ENCODE results near the gene ADARB2. TPM values are rescaled to one million over a fixed set of nuclear protein-coding genes. Genes with fewer than 3 reads are reported as not detected.

The ADARB2 gene
- total RNA-seq, 1 donor from 2014 or later = under 0.01 TPM

GRCh38 chr10:1690086-1690485, 47.2 kb downstream of the ADARB2 start:
- Histone ChIP-seq H3K9ac (ENCODE audit: low read depth in 1 of 3, low read length in 3 of 3) (no peak overlapping the region), H3K27me3 (ENCODE audit: control insufficient read depth in 3 of 3, insufficient read depth in 3 of 3, low read length in 3 of 3) (peaks cover 0 to 16% (median 0%) of the 10 kb centered on the region in 3 donors), H3K4me1 (ENCODE audit: control insufficient read depth in 3 of 3, insufficient read depth in 3 of 3, low read length in 3 of 3) (no peaks in the 10 kb centered on the region), H3K27ac (ENCODE audit: low read depth, low read length) (no peak overlapping the region), H3K36me3 (ENCODE audit: control insufficient read depth in 3 of 3, insufficient read depth in 3 of 3, low read length in 3 of 3) (no peaks in the 10 kb centered on the region), H3K9me3 (ENCODE audit: control insufficient read depth in 3 of 3, low read length in 3 of 3) (no peaks in the 10 kb centered on the region), H3K4me3 (ENCODE audit: low read length in 3 of 3) (no peak overlapping the region)

DNA sequence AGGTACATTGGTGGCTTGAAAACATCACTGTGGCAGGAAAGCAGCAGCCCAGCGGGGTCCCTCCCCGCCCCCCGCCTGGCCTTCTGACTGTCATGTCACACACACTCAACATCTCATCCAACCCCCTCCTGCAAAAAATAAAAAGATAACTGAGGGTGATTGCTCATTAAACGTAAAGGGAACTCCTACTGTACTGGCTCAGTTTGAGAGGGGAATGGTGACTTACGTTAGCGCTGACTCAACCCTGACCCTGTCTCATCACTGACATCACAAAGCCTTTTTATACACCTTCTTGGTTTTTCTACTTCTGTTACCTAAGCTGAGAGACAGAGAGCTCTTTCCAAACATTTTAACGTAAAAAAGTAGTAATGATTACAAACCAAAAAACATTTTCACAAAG, 48.8 kb downstream of the ADARB2 start:
- no peak overlapping the region for H3K27ac ChIP-seq (ENCODE audit: low read depth, low read length)
- peaks cover 0 to 16% (median 0%) of the 10 kb centered on the region in 3 donors for H3K27me3 ChIP-seq (ENCODE audit: control insufficient read depth in 3 of 3, insufficient read depth in 3 of 3, low read length in 3 of 3)
- no peaks in the 10 kb centered on the region for H3K4me1 ChIP-seq (ENCODE audit: control insufficient read depth in 3 of 3, insufficient read depth in 3 of 3, low read length in 3 of 3)
- H3K36me3 ChIP-seq (ENCODE audit: control insufficient read depth in 3 of 3, insufficient read depth in 3 of 3, low read length in 3 of 3) = no peaks in the 10 kb centered on the region
- no peaks in the 10 kb centered on the region for H3K9me3 ChIP-seq (ENCODE audit: control insufficient read depth in 3 of 3, low read length in 3 of 3)
- H3K4me3 ChIP-seq (ENCODE audit: low read length in 3 of 3) = no peak overlapping the region
- H3K9ac ChIP-seq (ENCODE audit: low read depth in 1 of 3, low read length in 3 of 3) = no peak overlapping the region

DNA sequence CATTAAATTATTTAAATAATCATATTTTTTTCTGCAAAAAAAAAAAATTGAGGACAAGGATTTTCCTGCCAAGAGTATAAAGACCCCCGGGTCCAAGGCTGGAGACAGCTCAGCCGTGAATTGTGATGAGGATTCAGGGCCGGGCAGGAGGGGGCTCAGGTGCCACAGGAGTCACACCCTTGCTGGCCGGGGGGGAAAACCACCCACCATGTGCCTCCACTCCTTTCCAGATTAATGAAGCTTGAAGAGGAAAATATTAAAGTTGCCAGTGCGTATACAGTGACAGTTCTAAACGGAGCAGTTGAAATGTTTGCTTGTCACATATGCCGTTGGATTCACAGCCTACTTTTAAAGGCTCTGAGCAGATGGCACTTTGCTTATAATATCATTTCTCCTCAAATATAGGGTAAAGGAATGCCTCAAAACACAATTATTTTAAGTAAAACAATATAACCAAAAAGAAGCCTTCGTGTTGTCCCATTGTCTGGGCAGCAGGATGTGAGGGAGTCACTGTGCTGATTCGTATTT, 49.6 kb downstream of the ADARB2 start:
- no peaks in the 10 kb centered on the region for H3K4me1 ChIP-seq (ENCODE audit: control insufficient read depth in 3 of 3, insufficient read depth in 3 of 3, low read length in 3 of 3)
- no peaks in the 10 kb centered on the region for H3K36me3 ChIP-seq (ENCODE audit: control insufficient read depth in 3 of 3, insufficient read depth in 3 of 3, low read length in 3 of 3)
- H3K27me3 ChIP-seq (ENCODE audit: control insufficient read depth in 3 of 3, insufficient read depth in 3 of 3, low read length in 3 of 3) = peaks cover 0 to 16% (median 0%) of the 10 kb centered on the region in 3 donors
- no peak overlapping the region for H3K9ac ChIP-seq (ENCODE audit: low read depth in 1 of 3, low read length in 3 of 3)
- H3K9me3 ChIP-seq (ENCODE audit: control insufficient read depth in 3 of 3, low read length in 3 of 3) = no peaks in the 10 kb centered on the region
- H3K27ac ChIP-seq (ENCODE audit: low read depth, low read length) = no peak overlapping the region
- H3K4me3 ChIP-seq (ENCODE audit: low read length in 3 of 3) = no peak overlapping the region

GRCh38 chr10:1687190-1687589, 50.1 kb downstream of the ADARB2 start:
- Histone ChIP-seq H3K27ac (ENCODE audit: low read depth, low read length) (no peak overlapping the region), H3K27me3 (ENCODE audit: control insufficient read depth in 3 of 3, insufficient read depth in 3 of 3, low read length in 3 of 3) (peaks cover 0 to 16% (median 0%) of the 10 kb centered on the region in 3 donors), H3K4me1 (ENCODE audit: control insufficient read depth in 3 of 3, insufficient read depth in 3 of 3, low read length in 3 of 3) (no peaks in the 10 kb centered on the region), H3K9ac (ENCODE audit: low read depth in 1 of 3, low read length in 3 of 3) (no peak overlapping the region), H3K4me3 (ENCODE audit: low read length in 3 of 3) (no peak overlapping the region), H3K36me3 (ENCODE audit: control insufficient read depth in 3 of 3, insufficient read depth in 3 of 3, low read length in 3 of 3) (no peaks in the 10 kb centered on the region), H3K9me3 (ENCODE audit: control insufficient read depth in 3 of 3, low read length in 3 of 3) (no peaks in the 10 kb centered on the region)

DNA sequence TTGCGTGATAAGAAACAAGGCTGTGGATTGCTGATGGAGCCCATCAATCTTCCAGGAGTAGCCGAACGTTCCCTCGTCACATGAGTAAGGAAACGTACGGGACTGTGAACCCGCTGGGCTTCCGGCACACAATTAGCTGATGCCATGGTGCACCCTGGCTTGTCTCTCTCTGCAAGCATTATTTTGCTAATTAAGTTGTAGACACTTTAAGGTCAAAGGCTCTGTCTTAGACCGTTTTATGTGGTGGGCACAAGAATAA, 50.9 kb downstream of the ADARB2 start:
- Histone ChIP-seq H3K27ac (ENCODE audit: low read depth, low read length) (no peak overlapping the region), H3K4me1 (ENCODE audit: control insufficient read depth in 3 of 3, insufficient read depth in 3 of 3, low read length in 3 of 3) (no peaks in the 10 kb centered on the region), H3K27me3 (ENCODE audit: control insufficient read depth in 3 of 3, insufficient read depth in 3 of 3, low read length in 3 of 3) (peaks cover 0 to 16% (median 0%) of the 10 kb centered on the region in 3 donors), H3K4me3 (ENCODE audit: low read length in 3 of 3) (no peak overlapping the region), H3K9ac (ENCODE audit: low read depth in 1 of 3, low read length in 3 of 3) (no peak overlapping the region), H3K36me3 (ENCODE audit: control insufficient read depth in 3 of 3, insufficient read depth in 3 of 3, low read length in 3 of 3) (no peaks in the 10 kb centered on the region), H3K9me3 (ENCODE audit: control insufficient read depth in 3 of 3, low read length in 3 of 3) (no peaks in the 10 kb centered on the region)

- Histone ChIP-seq H3K4me3 (ENCODE audit: low read length in 3 of 3) (no peak overlapping the region), H3K9me3 (ENCODE audit: control insufficient read depth in 3 of 3, low read length in 3 of 3) (no peaks in the 10 kb centered on the region), H3K27me3 (ENCODE audit: control insufficient read depth in 3 of 3, insufficient read depth in 3 of 3, low read length in 3 of 3) (peaks cover 0 to 16% (median 0%) of the 10 kb centered on the region in 3 donors), H3K27ac (ENCODE audit: low read depth, low read length) (no peak overlapping the region), H3K36me3 (ENCODE audit: control insufficient read depth in 3 of 3, insufficient read depth in 3 of 3, low read length in 3 of 3) (no peaks in the 10 kb centered on the region), H3K9ac (ENCODE audit: low read depth in 1 of 3, low read length in 3 of 3) (no peak overlapping the region), H3K4me1 (ENCODE audit: control insufficient read depth in 3 of 3, insufficient read depth in 3 of 3, low read length in 3 of 3) (no peaks in the 10 kb centered on the region)
Observed at GRCh38 chr10:1685699-1686490, 51.4 kb downstream of the ADARB2 start.

- H3K36me3 ChIP-seq (ENCODE audit: control insufficient read depth in 3 of 3, insufficient read depth in 3 of 3, low read length in 3 of 3) = no peaks in the 10 kb centered on the region
- H3K27ac ChIP-seq (ENCODE audit: low read depth, low read length) = no peak overlapping the region
- no peaks in the 10 kb centered on the region for H3K4me1 ChIP-seq (ENCODE audit: control insufficient read depth in 3 of 3, insufficient read depth in 3 of 3, low read length in 3 of 3)
- H3K4me3 ChIP-seq (ENCODE audit: low read length in 3 of 3) = no peak overlapping the region
- no peaks in the 10 kb centered on the region for H3K9me3 ChIP-seq (ENCODE audit: control insufficient read depth in 3 of 3, low read length in 3 of 3)
- peaks cover 0 to 12% (median 0%) of the 10 kb centered on the region in 3 donors for H3K27me3 ChIP-seq (ENCODE audit: control insufficient read depth in 3 of 3, insufficient read depth in 3 of 3, low read length in 3 of 3)
- no peak overlapping the region for H3K9ac ChIP-seq (ENCODE audit: low read depth in 1 of 3, low read length in 3 of 3)
Observed at GRCh38 chr10:1684991-1685390, 52.3 kb downstream of the ADARB2 start.

DNA sequence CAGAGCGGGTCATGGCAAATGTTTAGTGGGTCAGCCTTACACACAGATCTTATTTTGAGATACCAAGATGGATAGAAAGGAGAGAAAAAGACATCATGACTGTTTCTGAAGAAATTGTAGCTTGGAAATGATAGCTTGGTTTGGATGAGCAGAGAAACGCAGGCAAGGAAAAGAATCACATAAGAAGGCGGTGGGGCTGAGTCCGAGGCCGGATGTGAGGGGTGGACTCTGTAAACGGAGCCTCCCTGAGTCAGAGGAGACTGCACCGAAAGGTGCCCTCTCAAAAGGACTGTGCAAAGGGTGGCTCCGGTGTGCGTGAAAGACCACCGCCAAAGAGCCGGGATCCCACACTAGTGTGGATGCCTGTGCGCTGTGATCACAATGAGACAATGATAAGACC, 53.7 kb downstream of the ADARB2 start:
- no peaks in the 10 kb centered on the region for H3K9me3 ChIP-seq (ENCODE audit: control insufficient read depth in 3 of 3, low read length in 3 of 3)

GRCh38 chr10:1679821-1680650, 57.3 kb downstream of the ADARB2 start:
- no peak overlapping the region for H3K27ac ChIP-seq (ENCODE audit: low read depth, low read length)
- no peak overlapping the region for H3K4me3 ChIP-seq (ENCODE audit: low read length in 3 of 3)
- H3K4me1 ChIP-seq (ENCODE audit: control insufficient read depth in 3 of 3, insufficient read depth in 3 of 3, low read length in 3 of 3) = no peaks in the 10 kb centered on the region
- H3K9me3 ChIP-seq (ENCODE audit: control insufficient read depth in 3 of 3, low read length in 3 of 3) = no peaks in the 10 kb centered on the region
- H3K36me3 ChIP-seq (ENCODE audit: control insufficient read depth in 3 of 3, insufficient read depth in 3 of 3, low read length in 3 of 3) = no peaks in the 10 kb centered on the region
- no peak overlapping the region for H3K9ac ChIP-seq (ENCODE audit: low read depth in 1 of 3, low read length in 3 of 3)
- H3K27me3 ChIP-seq (ENCODE audit: control insufficient read depth in 3 of 3, insufficient read depth in 3 of 3, low read length in 3 of 3) = peaks cover 0 to 9% (median 0%) of the 10 kb centered on the region in 3 donors

More for the DNA sequence above, 53.7 kb downstream of the ADARB2 start:
- Histone ChIP-seq H3K9ac (ENCODE audit: low read depth in 1 of 3, low read length in 3 of 3) (no peak overlapping the region), H3K4me3 (ENCODE audit: low read length in 3 of 3) (no peak overlapping the region), H3K27ac (ENCODE audit: low read depth, low read length) (no peak overlapping the region), H3K27me3 (ENCODE audit: control insufficient read depth in 3 of 3, insufficient read depth in 3 of 3, low read length in 3 of 3) (peaks cover 0 to 9% (median 0%) of the 10 kb centered on the region in 3 donors), H3K4me1 (ENCODE audit: control insufficient read depth in 3 of 3, insufficient read depth in 3 of 3, low read length in 3 of 3) (no peaks in the 10 kb centered on the region), H3K36me3 (ENCODE audit: control insufficient read depth in 3 of 3, insufficient read depth in 3 of 3, low read length in 3 of 3) (no peaks in the 10 kb centered on the region)

DNA sequence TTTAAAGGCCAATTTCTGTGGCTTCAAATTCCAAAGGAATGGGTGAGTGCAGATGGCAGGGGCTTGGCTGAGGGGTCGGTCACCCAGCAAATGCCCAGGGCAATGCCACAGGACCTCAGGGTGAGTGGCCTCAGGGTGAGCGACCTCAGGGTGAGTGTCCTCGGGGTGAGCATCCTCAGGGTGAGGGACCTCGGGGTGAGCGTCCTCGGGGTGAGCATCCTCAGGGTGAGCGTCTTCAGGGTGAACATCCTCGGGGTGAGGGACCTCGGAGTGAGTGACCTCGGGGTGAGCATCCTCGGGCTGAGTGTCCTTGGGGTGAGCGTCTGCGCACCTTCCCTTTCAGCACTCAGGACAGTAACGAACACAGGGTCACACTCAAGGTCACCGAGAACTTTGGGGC, 59.2 kb downstream of the ADARB2 start:
- Histone ChIP-seq H3K4me3 (ENCODE audit: low read length in 3 of 3) (no peak overlapping the region), H3K9ac (ENCODE audit: low read depth in 1 of 3, low read length in 3 of 3) (no peak overlapping the region), H3K36me3 (ENCODE audit: control insufficient read depth in 3 of 3, insufficient read depth in 3 of 3, low read length in 3 of 3) (no peaks in the 10 kb centered on the region), H3K27ac (ENCODE audit: low read depth, low read length) (no peak overlapping the region), H3K9me3 (ENCODE audit: control insufficient read depth in 3 of 3, low read length in 3 of 3) (no peaks in the 10 kb centered on the region), H3K27me3 (ENCODE audit: control insufficient read depth in 3 of 3, insufficient read depth in 3 of 3, low read length in 3 of 3) (peaks cover 0 to 9% (median 0%) of the 10 kb centered on the region in 3 donors), H3K4me1 (ENCODE audit: control insufficient read depth in 3 of 3, insufficient read depth in 3 of 3, low read length in 3 of 3) (no peaks in the 10 kb centered on the region)

Measured in skeletal muscle tissue (tissue), 4 donors.